ENCODE results near the gene SEMA5A.

DNA sequence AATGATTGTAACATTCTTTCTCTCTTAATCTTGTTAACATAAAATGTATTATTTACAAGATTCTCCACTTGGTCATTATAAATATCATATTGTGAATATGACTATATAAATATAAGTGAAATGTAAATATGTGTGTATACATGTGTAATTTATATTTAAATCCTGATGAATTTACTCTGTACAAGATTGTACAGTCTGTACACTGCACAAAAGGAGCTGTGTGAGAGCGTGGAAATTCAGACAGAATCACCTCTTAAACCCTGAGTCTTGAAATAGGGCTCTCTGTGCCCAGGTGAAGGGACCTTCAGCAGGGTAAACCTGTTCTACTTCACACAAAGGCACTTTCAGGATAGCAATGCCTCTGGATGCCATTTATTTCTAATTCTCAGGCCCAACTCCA, 456.0 kb downstream of the SEMA5A start:
- TF ChIP-seq POLR2A (IDR thresholded peaks at IDR 0.05), result no peak
- TF ChIP-seq, protein P1, sequence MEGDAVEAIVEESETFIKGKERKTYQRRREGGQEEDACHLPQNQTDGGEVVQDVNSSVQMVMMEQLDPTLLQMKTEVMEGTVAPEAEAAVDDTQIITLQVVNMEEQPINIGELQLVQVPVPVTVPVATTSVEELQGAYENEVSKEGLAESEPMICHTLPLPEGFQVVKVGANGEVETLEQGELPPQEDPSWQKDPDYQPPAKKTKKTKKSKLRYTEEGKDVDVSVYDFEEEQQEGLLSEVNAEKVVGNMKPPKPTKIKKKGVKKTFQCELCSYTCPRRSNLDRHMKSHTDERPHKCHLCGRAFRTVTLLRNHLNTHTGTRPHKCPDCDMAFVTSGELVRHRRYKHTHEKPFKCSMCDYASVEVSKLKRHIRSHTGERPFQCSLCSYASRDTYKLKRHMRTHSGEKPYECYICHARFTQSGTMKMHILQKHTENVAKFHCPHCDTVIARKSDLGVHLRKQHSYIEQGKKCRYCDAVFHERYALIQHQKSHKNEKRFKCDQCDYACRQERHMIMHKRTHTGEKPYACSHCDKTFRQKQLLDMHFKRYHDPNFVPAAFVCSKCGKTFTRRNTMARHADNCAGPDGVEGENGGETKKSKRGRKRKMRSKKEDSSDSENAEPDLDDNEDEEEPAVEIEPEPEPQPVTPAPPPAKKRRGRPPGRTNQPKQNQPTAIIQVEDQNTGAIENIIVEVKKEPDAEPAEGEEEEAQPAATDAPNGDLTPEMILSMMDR (IDR thresholded peaks at IDR 0.05), result no peak
